BLaER1 (cell line): Measurements from ENCODE around the gene GCNT4.

ENCODE experiments used
- H3K27ac ChIP-seq: shearing (Covaris generic); formaldehyde crosslinking; 2 replicates; pipeline ENCODE4 v1.8.1; 2022
- H3K27me3 ChIP-seq: shearing (Covaris generic); formaldehyde crosslinking; 2 replicates; pipeline ENCODE4 v1.8.1; 2022
- H3K36me3 ChIP-seq: shearing (Covaris generic); formaldehyde crosslinking; 2 replicates; pipeline ENCODE4 v1.8.1; 2022
- H3K4me1 ChIP-seq: shearing (Covaris generic); formaldehyde crosslinking; 2 replicates; pipeline ENCODE4 v1.8.1; 2022
- H3K4me2 ChIP-seq: shearing (Covaris generic); formaldehyde crosslinking; 2 replicates; pipeline ENCODE4 v1.8.1; 2022
- H3K4me3 ChIP-seq: shearing (Covaris generic); formaldehyde crosslinking; 2 replicates; pipeline ENCODE4 v1.8.1; 2022
- H3K9ac ChIP-seq: shearing (Covaris generic); formaldehyde crosslinking; 2 replicates; pipeline ENCODE4 v1.8.1; 2022
- H3K9me3 ChIP-seq: shearing (Covaris generic); formaldehyde crosslinking; 2 replicates; pipeline ENCODE4 v1.8.1; 2022
- H4K20me1 ChIP-seq: shearing (Covaris generic); formaldehyde crosslinking; 2 replicates; pipeline ENCODE4 v1.8.1; 2022
- Cebpa-rat ChIP-seq: shearing (Covaris generic); IDR thresholded peaks from 2 replicates; pipeline ENCODE4 v1.8.1; 2022

Gene GCNT4

GRCh38 chr5:75053054-75053303, 621 bp upstream of the GCNT4 start:
- Histone ChIP-seq H3K9me3 (no peaks in the 10 kb centered on the region), H3K9ac (peak overlapping the region; percentile 58), H3K27me3 (peaks cover 44% of the 10 kb centered on the region), H3K4me3 (peak overlapping the region; percentile 85), H3K4me1 (peaks cover 11% of the 10 kb centered on the region), H3K27ac (no peak overlapping the region), H3K36me3 (no peaks in the 10 kb centered on the region), H3K4me2 (peak overlapping the region; percentile 99), H4K20me1 (peaks cover 7% of the 10 kb centered on the region; the same call in 1 of the 2 replicates)
- TF ChIP-seq Cebpa-rat, result no peak

DNA sequence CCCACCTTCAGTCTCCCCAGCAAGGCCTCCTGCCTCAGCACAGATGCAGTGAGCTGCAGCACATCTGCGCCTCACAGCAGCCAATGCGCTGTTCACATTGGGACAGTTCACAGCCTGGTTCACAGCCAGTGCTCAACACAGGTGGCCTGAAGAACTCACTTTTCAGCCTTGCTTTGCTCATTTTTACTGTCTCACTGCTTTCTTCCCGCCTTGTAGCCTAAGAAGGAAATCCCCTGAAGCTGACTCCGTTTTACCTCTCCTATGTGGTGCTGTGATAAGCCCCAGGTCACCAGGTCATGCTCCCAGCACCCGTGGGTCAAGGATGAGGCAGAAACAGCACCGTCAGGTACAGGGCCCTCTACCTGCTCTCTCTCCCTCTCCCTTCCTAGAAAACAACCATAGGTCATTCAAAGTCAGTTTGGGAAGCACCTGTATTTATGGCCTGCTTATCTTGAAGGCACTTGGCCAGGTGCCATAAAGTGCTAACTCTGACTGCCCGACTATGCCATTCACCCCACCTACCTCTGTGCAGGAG, 1.1 kb downstream of the GCNT4 start:
- H3K36me3 ChIP-seq, result no peaks in the 10 kb centered on the region
- peaks cover 11% of the 10 kb centered on the region for H3K4me1 ChIP-seq
- H4K20me1 ChIP-seq, result peaks cover 7% of the 10 kb centered on the region; the same call in 1 of the 2 replicates
- H3K4me2 ChIP-seq, result no peak overlapping the region
- H3K4me3 ChIP-seq, result no peak overlapping the region
- H3K9me3 ChIP-seq, result no peaks in the 10 kb centered on the region
- peaks cover 44% of the 10 kb centered on the region for H3K27me3 ChIP-seq
- no peak overlapping the region for H3K27ac ChIP-seq
- H3K9ac ChIP-seq, result no peak overlapping the region
- no peak for TF ChIP-seq Cebpa-rat

DNA sequence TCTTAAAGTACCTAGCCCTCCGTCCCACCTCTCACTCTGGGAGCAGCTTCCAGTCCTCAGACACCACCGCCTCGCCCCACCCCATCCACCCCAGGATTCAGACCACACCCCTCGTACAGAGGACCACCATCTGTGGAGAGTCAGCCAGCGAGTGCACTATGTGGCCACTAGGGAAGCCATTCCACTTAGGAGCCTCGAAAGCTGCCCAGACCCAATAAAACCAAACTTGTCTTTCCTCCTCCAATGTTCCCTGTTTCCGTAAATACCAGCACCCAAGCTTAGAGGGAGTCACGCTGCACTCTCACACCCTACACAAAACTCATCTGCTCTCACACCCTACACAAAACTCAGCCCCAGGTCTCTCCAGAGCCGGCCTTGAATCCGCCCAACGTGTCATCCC, 1.9 kb downstream of the GCNT4 start:
- Histone ChIP-seq H3K4me2 (no peak overlapping the region), H3K9ac (no peak overlapping the region), H3K9me3 (no peaks in the 10 kb centered on the region), H4K20me1 (peaks cover 7% of the 10 kb centered on the region; the same call in 1 of the 2 replicates), H3K36me3 (no peaks in the 10 kb centered on the region), H3K27me3 (peaks cover 44% of the 10 kb centered on the region), H3K27ac (no peak overlapping the region), H3K4me1 (peaks cover 11% of the 10 kb centered on the region), H3K4me3 (no peak overlapping the region)
- TF ChIP-seq Cebpa-rat, result no peak

- no peak for TF ChIP-seq Cebpa-rat
- peaks cover 7% of the 10 kb centered on the region; the same call in 1 of the 2 replicates for H4K20me1 ChIP-seq
- no peak overlapping the region for H3K27ac ChIP-seq
- H3K9me3 ChIP-seq, result no peaks in the 10 kb centered on the region
- H3K36me3 ChIP-seq, result no peaks in the 10 kb centered on the region
- no peak overlapping the region for H3K4me3 ChIP-seq
- no peak overlapping the region for H3K4me2 ChIP-seq
- H3K4me1 ChIP-seq, result peaks cover 11% of the 10 kb centered on the region
- H3K27me3 ChIP-seq, result peaks cover 41% of the 10 kb centered on the region
- H3K9ac ChIP-seq, result no peak overlapping the region
These were observed 2.7 kb downstream of the GCNT4 start for GRCh38 chr5:75049456-75050351.

GRCh38 chr5:75048457-75048953, 3.9 kb downstream of the GCNT4 start:
- H3K4me1 ChIP-seq, result peaks cover 7% of the 10 kb centered on the region
- H3K27ac ChIP-seq, result no peak overlapping the region
- no peak overlapping the region for H3K4me2 ChIP-seq
- no peak overlapping the region for H3K9ac ChIP-seq
- H3K4me3 ChIP-seq, result no peak overlapping the region
- no peaks in the 10 kb centered on the region for H4K20me1 ChIP-seq
- H3K9me3 ChIP-seq, result no peaks in the 10 kb centered on the region
- H3K36me3 ChIP-seq, result no peaks in the 10 kb centered on the region
- H3K27me3 ChIP-seq, result peaks cover 29% of the 10 kb centered on the region
- TF ChIP-seq Cebpa-rat, result no peak

DNA sequence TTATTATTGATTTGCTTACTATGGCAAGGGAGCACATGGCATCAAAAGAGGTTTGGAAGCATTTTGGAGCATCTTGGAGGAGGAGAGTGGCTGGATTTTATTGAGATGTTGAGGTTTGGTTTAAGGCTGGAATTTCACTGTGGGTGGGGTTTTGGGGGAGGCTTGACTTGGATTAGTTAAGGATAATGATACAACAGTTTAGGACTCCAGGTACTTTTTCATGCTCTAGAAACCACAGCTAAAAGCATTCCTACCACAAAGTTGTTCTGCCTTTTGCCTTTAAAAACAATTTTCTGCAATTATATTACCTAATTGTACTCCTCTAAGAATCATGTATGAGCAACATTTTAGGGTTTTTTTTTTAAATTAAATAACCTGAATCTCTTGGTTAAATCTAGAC, 5.0 kb downstream of the GCNT4 start:
- H3K9ac ChIP-seq, result no peak overlapping the region

GRCh38 chr5:75046366-75047142, 5.8 kb downstream of the GCNT4 start:
- no peaks in the 10 kb centered on the region for H4K20me1 ChIP-seq
- no peak for TF ChIP-seq Cebpa-rat
- H3K36me3 ChIP-seq, result no peaks in the 10 kb centered on the region
- no peak overlapping the region for H3K9ac ChIP-seq
- no peaks in the 10 kb centered on the region for H3K9me3 ChIP-seq
- no peaks in the 10 kb centered on the region for H3K4me1 ChIP-seq
- no peak overlapping the region for H3K27ac ChIP-seq
- H3K4me2 ChIP-seq, result no peak overlapping the region
- H3K27me3 ChIP-seq, result peaks cover 9% of the 10 kb centered on the region
- no peak overlapping the region for H3K4me3 ChIP-seq

More for the DNA sequence above, 5.0 kb downstream of the GCNT4 start:
- Histone ChIP-seq H3K4me3 (no peak overlapping the region), H3K27ac (no peak overlapping the region), H3K27me3 (peaks cover 17% of the 10 kb centered on the region), H4K20me1 (no peaks in the 10 kb centered on the region), H3K4me2 (no peak overlapping the region), H3K36me3 (no peaks in the 10 kb centered on the region), H3K4me1 (peaks cover 3% of the 10 kb centered on the region), H3K9me3 (no peaks in the 10 kb centered on the region)
- no peak for TF ChIP-seq Cebpa-rat

- no peak overlapping the region for H3K9ac ChIP-seq
- H3K27ac ChIP-seq, result no peak overlapping the region
- TF ChIP-seq Cebpa-rat, result no peak
- no peaks in the 10 kb centered on the region for H3K27me3 ChIP-seq
- no peaks in the 10 kb centered on the region for H3K36me3 ChIP-seq
- no peaks in the 10 kb centered on the region for H3K4me1 ChIP-seq
- H3K9me3 ChIP-seq, result no peaks in the 10 kb centered on the region
- H3K4me2 ChIP-seq, result no peak overlapping the region
- H4K20me1 ChIP-seq, result no peaks in the 10 kb centered on the region
- H3K4me3 ChIP-seq, result no peak overlapping the region
These were observed 7.3 kb downstream of the GCNT4 start for GRCh38 chr5:75045071-75045470.

DNA sequence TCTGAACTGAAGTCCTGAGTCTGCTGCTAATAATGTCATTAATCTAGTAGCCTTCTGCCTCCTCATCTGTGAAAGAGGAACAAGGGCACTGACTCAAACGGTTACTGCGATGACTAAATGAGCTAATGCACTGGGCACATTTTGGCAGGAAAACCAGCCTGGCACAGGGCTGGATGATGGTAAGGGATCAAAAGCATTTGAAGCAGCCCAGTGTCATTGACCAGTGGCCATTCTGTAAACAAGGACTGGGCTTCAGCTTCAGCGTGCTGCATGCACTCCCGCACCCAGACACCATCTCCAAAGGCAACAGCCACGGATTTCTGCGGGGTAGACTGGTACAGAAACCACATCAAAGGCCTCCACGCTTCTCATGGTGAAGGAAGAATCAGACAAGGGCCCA, 8.0 kb downstream of the GCNT4 start:
- no peaks in the 10 kb centered on the region for H3K4me1 ChIP-seq
- H3K4me3 ChIP-seq, result no peak overlapping the region
- no peak overlapping the region for H3K9ac ChIP-seq
- no peak for TF ChIP-seq Cebpa-rat
- H3K9me3 ChIP-seq, result no peaks in the 10 kb centered on the region
- H3K36me3 ChIP-seq, result no peaks in the 10 kb centered on the region
- H3K4me2 ChIP-seq, result no peak overlapping the region
- no peak overlapping the region for H3K27ac ChIP-seq
- H3K27me3 ChIP-seq, result no peaks in the 10 kb centered on the region
- no peaks in the 10 kb centered on the region for H4K20me1 ChIP-seq
